HT1080 (cell line): ENCODE data around the gene HDAC1. TPM values are rescaled to one million over a fixed set of nuclear protein-coding genes. Genes with fewer than 3 reads are reported as not detected.
A peak's percentile ranks its signal among the peaks of the same experiment; 100 is the strongest.
"Not testable (repeated sequence)": the region's sequence is repeated elsewhere in the genome, so short reads cannot be mapped to it uniquely, and the experiment has no call there.

ENCODE experiments used
- DNase-seq: peaks from one replicate; pipeline ENCODE4 v3.0.0-alpha.2; 2015; ENCODE audit warnings: low read depth
- total RNA-seq: library from RNA; depleted of rRNA; stranded (reverse); fragments of >200 nt; shearing (Covaris generic); gene quantifications from 2 replicates; pipeline ENCODE4 v1.2.3, GENCODE V29; 2014

Gene HDAC1
- total RNA-seq, 1 experiment from 2014 or later: 126 TPM

- DNase-seq: peak; percentile 53
These were observed 53.5 kb downstream of the HDAC1 start for GRCh38 chr1:32345289-32345827.

- no peak for DNase-seq
These were observed 54.8 kb downstream of the HDAC1 start for GRCh38 chr1:32346532-32347157.

GRCh38 chr1:32349211-32349708, 57.4 kb downstream of the HDAC1 start:
- peak; percentile 86 for DNase-seq

- peak; percentile 46 for DNase-seq
These were observed 59.0 kb downstream of the HDAC1 start for GRCh38 chr1:32350785-32351398.

- DNase-seq: peak; percentile 70
These were observed 59.7 kb downstream of the HDAC1 start for GRCh38 chr1:32351399-32352238.

- no peak for DNase-seq
These were observed 60.4 kb downstream of the HDAC1 start for GRCh38 chr1:32352239-32352745.

- DNase-seq: no peak
These were observed 61.0 kb downstream of the HDAC1 start for GRCh38 chr1:32352831-32353383.

- DNase-seq: no peak
These were observed 61.5 kb downstream of the HDAC1 start for GRCh38 chr1:32353431-32353830.

GRCh38 chr1:32353886-32354570, 62.1 kb downstream of the HDAC1 start:
- no peak for DNase-seq

GRCh38 chr1:32355778-32356177, 63.9 kb downstream of the HDAC1 start:
- not testable (repeated sequence) for DNase-seq

GRCh38 chr1:32356478-32356877, 64.6 kb downstream of the HDAC1 start:
- no peak for DNase-seq

GRCh38 chr1:32357614-32358013, 65.7 kb downstream of the HDAC1 start:
- no peak for DNase-seq

- no peak for DNase-seq
These were observed 66.6 kb downstream of the HDAC1 start for GRCh38 chr1:32358435-32358834.

GRCh38 chr1:32361308-32361673, 69.4 kb downstream of the HDAC1 start:
- DNase-seq: no peak

GRCh38 chr1:32361674-32362473, 70.0 kb downstream of the HDAC1 start:
- no peak for DNase-seq

- DNase-seq: no peak
These were observed 70.8 kb downstream of the HDAC1 start, which contains the start of the genes FAM229A and TSSK3 for GRCh38 chr1:32362474-32363313. FAM229A (minus strand) TSS chr1:32362485; CDS start chr1:32362091, 394 bp downstream. TSSK3 (plus strand) TSS chr1:32362539; CDS start chr1:32362702, 163 bp downstream.

GRCh38 chr1:32363713-32364112, 71.8 kb downstream of the HDAC1 start:
- DNase-seq: no peak

GRCh38 chr1:32364836-32365235, 73.0 kb downstream of the HDAC1 start:
- no peak for DNase-seq

- no peak for DNase-seq
These were observed 73.6 kb downstream of the HDAC1 start for GRCh38 chr1:32365445-32365844.
